Measurements from ENCODE around the gene LRRC8E.

The LRRC8E gene

GRCh38 chr19:7869910-7870511 is 18.3 kb upstream of the LRRC8E start:
- Histone ChIP-seq H3K4me3 (ENCODE audit: low read length in 2 of 2) (peak overlapping the region in 1 of 2 donors; percentile 72), H3K9me3 (ENCODE audit: control insufficient read depth in 2 of 2, low read length in 2 of 2) (no peaks in the 10 kb centered on the region), H3K4me1 (ENCODE audit: control insufficient read depth, insufficient read depth, low read length) (peaks cover 37% of the 10 kb centered on the region), H3K9ac (ENCODE audit: low read length in 2 of 2) (no peak overlapping the region), H3K36me3 (ENCODE audit: control insufficient read depth in 2 of 2, insufficient read depth in 2 of 2, low read length in 2 of 2) (no peaks in the 10 kb centered on the region), H3K27me3 (ENCODE audit: control insufficient read depth in 1 of 2, insufficient read depth in 2 of 2, low read length in 2 of 2) (peaks cover 29 to 31% of the 10 kb centered on the region in 2 donors), H3K27ac (ENCODE audit: low read length) (no peak overlapping the region)

- Histone ChIP-seq H3K9ac (ENCODE audit: low read length in 2 of 2) (no peak overlapping the region), H3K4me3 (ENCODE audit: low read length in 2 of 2) (peak overlapping the region in 1 of 2 donors; percentile 71), H3K27ac (ENCODE audit: low read length) (no peak overlapping the region), H3K27me3 (ENCODE audit: control insufficient read depth in 1 of 2, insufficient read depth in 2 of 2, low read length in 2 of 2) (peaks cover 29 to 32% of the 10 kb centered on the region in 2 donors), H3K4me1 (ENCODE audit: control insufficient read depth, insufficient read depth, low read length) (peaks cover 37% of the 10 kb centered on the region), H3K9me3 (ENCODE audit: control insufficient read depth in 2 of 2, low read length in 2 of 2) (no peaks in the 10 kb centered on the region), H3K36me3 (ENCODE audit: control insufficient read depth in 2 of 2, insufficient read depth in 2 of 2, low read length in 2 of 2) (no peaks in the 10 kb centered on the region)
These were observed 17.5 kb upstream of the LRRC8E start for GRCh38 chr19:7870571-7871436.

- Histone ChIP-seq H3K9ac (ENCODE audit: low read length in 2 of 2) (no peak overlapping the region), H3K4me1 (ENCODE audit: control insufficient read depth, insufficient read depth, low read length) (peaks cover 37% of the 10 kb centered on the region), H3K9me3 (ENCODE audit: control insufficient read depth in 2 of 2, low read length in 2 of 2) (no peaks in the 10 kb centered on the region), H3K27ac (ENCODE audit: low read length) (no peak overlapping the region), H3K36me3 (ENCODE audit: control insufficient read depth in 2 of 2, insufficient read depth in 2 of 2, low read length in 2 of 2) (no peaks in the 10 kb centered on the region), H3K4me3 (ENCODE audit: low read length in 2 of 2) (peak overlapping the region; percentile 57 to 71), H3K27me3 (ENCODE audit: control insufficient read depth in 1 of 2, insufficient read depth in 2 of 2, low read length in 2 of 2) (peaks cover 27 to 32% of the 10 kb centered on the region in 2 donors)
These were observed 16.6 kb upstream of the LRRC8E start for GRCh38 chr19:7871437-7872305.

GRCh38 chr19:7872306-7873204 is 15.8 kb upstream of the LRRC8E start:
- Histone ChIP-seq H3K27ac (ENCODE audit: low read length) (no peak overlapping the region), H3K4me1 (ENCODE audit: control insufficient read depth, insufficient read depth, low read length) (peaks cover 37% of the 10 kb centered on the region), H3K9me3 (ENCODE audit: control insufficient read depth in 2 of 2, low read length in 2 of 2) (no peaks in the 10 kb centered on the region), H3K9ac (ENCODE audit: low read length in 2 of 2) (no peak overlapping the region), H3K36me3 (ENCODE audit: control insufficient read depth in 2 of 2, insufficient read depth in 2 of 2, low read length in 2 of 2) (no peaks in the 10 kb centered on the region), H3K27me3 (ENCODE audit: control insufficient read depth in 1 of 2, insufficient read depth in 2 of 2, low read length in 2 of 2) (peaks cover 18 to 28% of the 10 kb centered on the region in 2 donors), H3K4me3 (ENCODE audit: low read length in 2 of 2) (no peak overlapping the region)

GRCh38 chr19:7873304-7874075 is 14.8 kb upstream of the LRRC8E start:
- no peaks in the 10 kb centered on the region for H3K36me3 ChIP-seq (ENCODE audit: control insufficient read depth in 2 of 2, insufficient read depth in 2 of 2, low read length in 2 of 2)
- H3K27me3 ChIP-seq (ENCODE audit: control insufficient read depth in 1 of 2, insufficient read depth in 2 of 2, low read length in 2 of 2): peaks cover 18 to 28% of the 10 kb centered on the region in 2 donors
- no peak overlapping the region for H3K9ac ChIP-seq (ENCODE audit: low read length in 2 of 2)
- H3K9me3 ChIP-seq (ENCODE audit: control insufficient read depth in 2 of 2, low read length in 2 of 2): no peaks in the 10 kb centered on the region
- H3K4me3 ChIP-seq (ENCODE audit: low read length in 2 of 2): no peak overlapping the region
- peaks cover 34% of the 10 kb centered on the region for H3K4me1 ChIP-seq (ENCODE audit: control insufficient read depth, insufficient read depth, low read length)
- H3K27ac ChIP-seq (ENCODE audit: low read length): no peak overlapping the region

GRCh38 chr19:7874076-7874896 is 14.0 kb upstream of the LRRC8E start, which contains the start of gene PRR36:
PRR36 (minus strand) TSS chr19:7874390; CDS start chr19:7873689, 701 bp downstream.
- Histone ChIP-seq H3K4me3 (ENCODE audit: low read length in 2 of 2) (no peak within 1 kb of the TSS), H3K9ac (ENCODE audit: low read length in 2 of 2) (no peak within 1 kb of the TSS), H3K27me3 (ENCODE audit: control insufficient read depth in 1 of 2, insufficient read depth in 2 of 2, low read length in 2 of 2) (peaks cover 18 to 28% of the 10 kb centered on the region in 2 donors), H3K9me3 (ENCODE audit: control insufficient read depth in 2 of 2, low read length in 2 of 2) (no peaks in the 10 kb centered on the region), H3K36me3 (ENCODE audit: control insufficient read depth in 2 of 2, insufficient read depth in 2 of 2, low read length in 2 of 2) (no peaks in the 10 kb centered on the region), H3K4me1 (ENCODE audit: control insufficient read depth, insufficient read depth, low read length) (peaks cover 26% of the 10 kb centered on the region), H3K27ac (ENCODE audit: low read length) (no peak within 1 kb of the TSS)

- Histone ChIP-seq H3K27me3 (ENCODE audit: control insufficient read depth in 1 of 2, insufficient read depth in 2 of 2, low read length in 2 of 2) (peaks cover 18 to 28% of the 10 kb centered on the region in 2 donors), H3K27ac (ENCODE audit: low read length) (no peak overlapping the region), H3K4me1 (ENCODE audit: control insufficient read depth, insufficient read depth, low read length) (peaks cover 20% of the 10 kb centered on the region), H3K9me3 (ENCODE audit: control insufficient read depth in 2 of 2, low read length in 2 of 2) (no peaks in the 10 kb centered on the region), H3K36me3 (ENCODE audit: control insufficient read depth in 2 of 2, insufficient read depth in 2 of 2, low read length in 2 of 2) (no peaks in the 10 kb centered on the region), H3K4me3 (ENCODE audit: low read length in 2 of 2) (no peak overlapping the region), H3K9ac (ENCODE audit: low read length in 2 of 2) (no peak overlapping the region)
These were observed 13.4 kb upstream of the LRRC8E start for GRCh38 chr19:7874897-7875273.

- H3K27me3 ChIP-seq (ENCODE audit: control insufficient read depth in 1 of 2, insufficient read depth in 2 of 2, low read length in 2 of 2): peaks cover 18 to 25% of the 10 kb centered on the region in 2 donors
- H3K4me1 ChIP-seq (ENCODE audit: control insufficient read depth, insufficient read depth, low read length): peaks cover 8% of the 10 kb centered on the region
- peaks cover 0 to 3% of the 10 kb centered on the region in 2 donors for H3K9me3 ChIP-seq (ENCODE audit: control insufficient read depth in 2 of 2, low read length in 2 of 2)
- H3K4me3 ChIP-seq (ENCODE audit: low read length in 2 of 2): no peak overlapping the region
- H3K36me3 ChIP-seq (ENCODE audit: control insufficient read depth in 2 of 2, insufficient read depth in 2 of 2, low read length in 2 of 2): no peaks in the 10 kb centered on the region
- H3K27ac ChIP-seq (ENCODE audit: low read length): no peak overlapping the region
- no peak overlapping the region for H3K9ac ChIP-seq (ENCODE audit: low read length in 2 of 2)
These were observed 11.0 kb upstream of the LRRC8E start for GRCh38 chr19:7877249-7877836.
